ENCODE results near the gene KDM1A.

DNA sequence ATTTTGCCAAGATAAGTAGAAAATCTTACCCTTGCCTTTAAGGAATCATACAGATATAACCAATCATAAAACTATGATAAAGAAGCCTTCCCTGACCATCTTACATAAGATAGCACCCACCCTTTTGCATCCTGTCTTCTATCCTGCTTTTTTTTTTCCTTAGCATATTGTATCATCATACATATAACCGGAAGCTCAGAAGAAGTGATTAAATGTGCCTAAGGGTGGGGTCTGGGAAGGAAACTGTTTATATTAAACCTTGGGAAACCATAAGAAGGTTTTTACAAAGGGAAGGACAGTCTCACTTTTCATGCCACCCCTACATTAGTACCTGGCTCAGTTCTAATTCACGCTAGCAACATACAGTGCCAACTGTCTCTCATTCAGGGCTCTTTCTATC lies 82.6 kb downstream of the KDM1A start:
- TF ChIP-seq, protein P1, sequence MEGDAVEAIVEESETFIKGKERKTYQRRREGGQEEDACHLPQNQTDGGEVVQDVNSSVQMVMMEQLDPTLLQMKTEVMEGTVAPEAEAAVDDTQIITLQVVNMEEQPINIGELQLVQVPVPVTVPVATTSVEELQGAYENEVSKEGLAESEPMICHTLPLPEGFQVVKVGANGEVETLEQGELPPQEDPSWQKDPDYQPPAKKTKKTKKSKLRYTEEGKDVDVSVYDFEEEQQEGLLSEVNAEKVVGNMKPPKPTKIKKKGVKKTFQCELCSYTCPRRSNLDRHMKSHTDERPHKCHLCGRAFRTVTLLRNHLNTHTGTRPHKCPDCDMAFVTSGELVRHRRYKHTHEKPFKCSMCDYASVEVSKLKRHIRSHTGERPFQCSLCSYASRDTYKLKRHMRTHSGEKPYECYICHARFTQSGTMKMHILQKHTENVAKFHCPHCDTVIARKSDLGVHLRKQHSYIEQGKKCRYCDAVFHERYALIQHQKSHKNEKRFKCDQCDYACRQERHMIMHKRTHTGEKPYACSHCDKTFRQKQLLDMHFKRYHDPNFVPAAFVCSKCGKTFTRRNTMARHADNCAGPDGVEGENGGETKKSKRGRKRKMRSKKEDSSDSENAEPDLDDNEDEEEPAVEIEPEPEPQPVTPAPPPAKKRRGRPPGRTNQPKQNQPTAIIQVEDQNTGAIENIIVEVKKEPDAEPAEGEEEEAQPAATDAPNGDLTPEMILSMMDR (IDR thresholded peaks at IDR 0.05; ENCODE audit: low read depth, low read length, missing input control), result no peak
- TF ChIP-seq RAD21 (IDR thresholded peaks at IDR 0.05) (no peak), JUND (IDR thresholded peaks at IDR 0.05) (no peak), HNF4G (IDR thresholded peaks at IDR 0.05) (no peak), RXRA (IDR thresholded peaks at IDR 0.05) (no peak), YY1 (IDR thresholded peaks at IDR 0.05) (no peak), FOXA1 (IDR thresholded peaks at IDR 0.05) (no peak)
- TF ChIP-seq, protein P2, sequence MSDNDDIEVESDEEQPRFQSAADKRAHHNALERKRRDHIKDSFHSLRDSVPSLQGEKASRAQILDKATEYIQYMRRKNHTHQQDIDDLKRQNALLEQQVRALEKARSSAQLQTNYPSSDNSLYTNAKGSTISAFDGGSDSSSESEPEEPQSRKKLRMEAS (IDR thresholded peaks at IDR 0.05), result no peak
- TF ChIP-seq, protein P3, sequence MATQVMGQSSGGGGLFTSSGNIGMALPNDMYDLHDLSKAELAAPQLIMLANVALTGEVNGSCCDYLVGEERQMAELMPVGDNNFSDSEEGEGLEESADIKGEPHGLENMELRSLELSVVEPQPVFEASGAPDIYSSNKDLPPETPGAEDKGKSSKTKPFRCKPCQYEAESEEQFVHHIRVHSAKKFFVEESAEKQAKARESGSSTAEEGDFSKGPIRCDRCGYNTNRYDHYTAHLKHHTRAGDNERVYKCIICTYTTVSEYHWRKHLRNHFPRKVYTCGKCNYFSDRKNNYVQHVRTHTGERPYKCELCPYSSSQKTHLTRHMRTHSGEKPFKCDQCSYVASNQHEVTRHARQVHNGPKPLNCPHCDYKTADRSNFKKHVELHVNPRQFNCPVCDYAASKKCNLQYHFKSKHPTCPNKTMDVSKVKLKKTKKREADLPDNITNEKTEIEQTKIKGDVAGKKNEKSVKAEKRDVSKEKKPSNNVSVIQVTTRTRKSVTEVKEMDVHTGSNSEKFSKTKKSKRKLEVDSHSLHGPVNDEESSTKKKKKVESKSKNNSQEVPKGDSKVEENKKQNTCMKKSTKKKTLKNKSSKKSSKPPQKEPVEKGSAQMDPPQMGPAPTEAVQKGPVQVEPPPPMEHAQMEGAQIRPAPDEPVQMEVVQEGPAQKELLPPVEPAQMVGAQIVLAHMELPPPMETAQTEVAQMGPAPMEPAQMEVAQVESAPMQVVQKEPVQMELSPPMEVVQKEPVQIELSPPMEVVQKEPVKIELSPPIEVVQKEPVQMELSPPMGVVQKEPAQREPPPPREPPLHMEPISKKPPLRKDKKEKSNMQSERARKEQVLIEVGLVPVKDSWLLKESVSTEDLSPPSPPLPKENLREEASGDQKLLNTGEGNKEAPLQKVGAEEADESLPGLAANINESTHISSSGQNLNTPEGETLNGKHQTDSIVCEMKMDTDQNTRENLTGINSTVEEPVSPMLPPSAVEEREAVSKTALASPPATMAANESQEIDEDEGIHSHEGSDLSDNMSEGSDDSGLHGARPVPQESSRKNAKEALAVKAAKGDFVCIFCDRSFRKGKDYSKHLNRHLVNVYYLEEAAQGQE (IDR thresholded peaks at IDR 0.05), result no peak
- TF ChIP-seq, protein P4, sequence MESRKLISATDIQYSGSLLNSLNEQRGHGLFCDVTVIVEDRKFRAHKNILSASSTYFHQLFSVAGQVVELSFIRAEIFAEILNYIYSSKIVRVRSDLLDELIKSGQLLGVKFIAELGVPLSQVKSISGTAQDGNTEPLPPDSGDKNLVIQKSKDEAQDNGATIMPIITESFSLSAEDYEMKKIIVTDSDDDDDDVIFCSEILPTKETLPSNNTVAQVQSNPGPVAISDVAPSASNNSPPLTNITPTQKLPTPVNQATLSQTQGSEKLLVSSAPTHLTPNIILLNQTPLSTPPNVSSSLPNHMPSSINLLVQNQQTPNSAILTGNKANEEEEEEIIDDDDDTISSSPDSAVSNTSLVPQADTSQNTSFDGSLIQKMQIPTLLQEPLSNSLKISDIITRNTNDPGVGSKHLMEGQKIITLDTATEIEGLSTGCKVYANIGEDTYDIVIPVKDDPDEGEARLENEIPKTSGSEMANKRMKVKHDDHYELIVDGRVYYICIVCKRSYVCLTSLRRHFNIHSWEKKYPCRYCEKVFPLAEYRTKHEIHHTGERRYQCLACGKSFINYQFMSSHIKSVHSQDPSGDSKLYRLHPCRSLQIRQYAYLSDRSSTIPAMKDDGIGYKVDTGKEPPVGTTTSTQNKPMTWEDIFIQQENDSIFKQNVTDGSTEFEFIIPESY (IDR thresholded peaks at IDR 0.05), result no peak
